HepG2 (cell line): Measurements from ENCODE around the gene TGIF1. TPM values are rescaled to one million over a fixed set of nuclear protein-coding genes. Genes with fewer than 3 reads are reported as not detected.

Experiments used
- ATAC-seq: fragments of 200-7000 bp; cut with Tn5 transposase; 3 replicates; pipeline ENCODE4 v1.9.1; 2020; ENCODE audit warnings: mild to moderate bottlenecking, moderate library complexity
- BruUV-seq: library from RNA; stranded (reverse); fragments of 400-500 nt; replicated peaks from 2 replicates; lab custom pipeline; 2021; lab: Mats Ljungman, UMichigan
- CTCF ChIA-PET: fragments of 300-600 bp; formaldehyde crosslinking; extraction: SDS; loops from one replicate; lab custom pipeline; 2021; ENCODE audit warnings: low total read pairs, inconsistent platforms, low intra/inter-chr PET ratio; lab: Yijun Ruan, JAX
- POLR2A ChIA-PET: fragments of 350-600 bp; sonication (Branson Sonifier 250); formaldehyde crosslinking; loops from one replicate; lab custom pipeline; 2020; ENCODE audit warnings: antibody characterized with exemption, inconsistent platforms; lab: Yijun Ruan, JAX
- DNase-seq: peaks from one replicate; pipeline ENCODE4 v3.0.0-alpha.2; 2015; ENCODE audit warnings: low spot score
- FAIRE-seq: peaks from 3 replicates; lab custom pipeline; 2011; peaks lifted over from hg19 to GRCh38; lab: Jason Lieb, UNC
- H2AFZ ChIP-seq: one replicate; pipeline ENCODE4 v1.6.1; 2011; ENCODE audit warnings: low read length, inconsistent platforms
- H3K27ac ChIP-seq: fragments of 300-600 bp; 3 replicates; pipeline ENCODE4 v1.8.0; 2011; ENCODE audit warnings: mixed run types, mild to moderate bottlenecking, mixed read lengths, low read length, inconsistent platforms; ENCODE audit not compliant: insufficient read depth; ENCODE audit errors: extremely low read length
- H3K27me3 ChIP-seq, 2 experiments: fragments of 200-600 bp in 1 of 2; 2 replicates in 1 of 2; 3 replicates in 1 of 2; pipeline versions ENCODE4 v1.6.0 to v1.8.0; 2011; ENCODE audit warnings: low read length in 2 of 2, mild to moderate bottlenecking in 2 of 2, moderate library complexity in 2 of 2, inconsistent platforms in 1 of 2; ENCODE audit not compliant: insufficient read depth in 2 of 2, control insufficient read depth in 1 of 2
- H3K36me3 ChIP-seq, 2 experiments: fragments of 200-600 bp in 1 of 2; replicated peaks in 1 of 2; 2 replicates in 1 of 2; 3 replicates in 1 of 2; pipeline versions ENCODE4 v1.5.1 to v1.8.0; 2011; ENCODE audit warnings: low read length in 2 of 2, inconsistent platforms in 1 of 2; ENCODE audit not compliant: insufficient read depth in 2 of 2, control insufficient read depth in 1 of 2
- H3K4me1 ChIP-seq: 2 replicates; pipeline ENCODE4 v1.5.1; 2012; ENCODE audit warnings: low read length, inconsistent platforms; ENCODE audit not compliant: insufficient read depth
- H3K4me2 ChIP-seq: 2 replicates; pipeline ENCODE4 v1.6.0; 2011; ENCODE audit warnings: low read depth, low read length, inconsistent platforms
- H3K4me3 ChIP-seq, 3 experiments: fragments of 200-600 bp in 1 of 3; sonication (generic), shearing (Covaris generic) in 1 of 3; replicated peaks in 1 of 3; 2 replicates each; pipeline ENCODE4 v1.5.1; 2011 to 2016; ENCODE audit warnings: low read length in 3 of 3, inconsistent platforms in 2 of 3, low read depth in 2 of 3, mild to moderate bottlenecking in 2 of 3, control low read depth in 1 of 3, mixed read lengths in 1 of 3; ENCODE audit not compliant: insufficient read depth in 1 of 3
- H3K79me2 ChIP-seq: one replicate; pipeline ENCODE4 v1.6.1; 2011; ENCODE audit warnings: low read length, inconsistent platforms; ENCODE audit not compliant: insufficient read depth
- H3K9ac ChIP-seq: 2 replicates; pipeline ENCODE4 v1.6.0; 2011; ENCODE audit warnings: mild to moderate bottlenecking, low read depth, low read length, inconsistent platforms; ENCODE audit not compliant: insufficient read depth
- H3K9me3 ChIP-seq: 2 replicates; pipeline ENCODE4 v1.5.1; 2012; ENCODE audit warnings: mild to moderate bottlenecking, low read length
- H4K20me1 ChIP-seq: 2 replicates; pipeline ENCODE4 v1.6.0; 2011; ENCODE audit warnings: inconsistent platforms, mild to moderate bottlenecking, low read length, moderate library complexity; ENCODE audit not compliant: insufficient read depth
- AGO2 ChIP-seq: fragments of 200-400 bp; formaldehyde crosslinking; optimal IDR thresholded peaks from 2 replicates; pipeline ENCODE3; 2017; ENCODE audit warnings: mild to moderate bottlenecking, low read depth, low read length, moderate library complexity
- EP300 ChIP-seq, 3 experiments: sonication (generic) in 1 of 3; formaldehyde crosslinking in 1 of 3; IDR thresholded peaks; 2 replicates each; pipeline versions ENCODE4 v1.5.1 to v1.6.1; 2011 to 2020; ENCODE audit warnings: low read depth in 2 of 3, low read length in 2 of 3, borderline replicate concordance in 1 of 3, improper control_type of control experiment in 1 of 3, mild to moderate bottlenecking in 1 of 3, missing genetic modification reagents in 1 of 3, moderate library complexity in 1 of 3
- ETV5 ChIP-seq: IDR thresholded peaks from 2 replicates; pipeline ENCODE4 v1.6.1; 2018; ENCODE audit warnings: missing biosample characterization, missing genetic modification reagents, inconsistent platforms, borderline replicate concordance
- FOXP1 ChIP-seq, 2 experiments: fragments of 450-650 bp in 1 of 2; IDR thresholded peaks; 2 replicates each; pipeline ENCODE4 v1.6.1; 2017 to 2018; ENCODE audit warnings: antibody characterized with exemption in 1 of 2
- NBN ChIP-seq: fragments of 450-650 bp; conservative IDR thresholded peaks from 2 replicates; pipeline ENCODE4 v1.6.1; 2017
- NFRKB ChIP-seq: fragments of 450-650 bp; IDR thresholded peaks from 2 replicates; pipeline ENCODE4 v1.6.1; 2017
- POLR2G ChIP-seq: fragments of 200-400 bp; formaldehyde crosslinking; IDR thresholded peaks from 2 replicates; pipeline ENCODE4 v1.6.1; 2018; ENCODE audit warnings: mild to moderate bottlenecking, low read depth, low read length, moderate library complexity
- RBFOX2 ChIP-seq: fragments of 200-400 bp; formaldehyde crosslinking; IDR thresholded peaks from 2 replicates; pipeline ENCODE4 v1.6.1; 2017; ENCODE audit warnings: low read depth, mild to moderate bottlenecking, low read length
- SAP130 ChIP-seq: IDR thresholded peaks from 2 replicates; pipeline ENCODE4 v1.6.1; 2016; ENCODE audit warnings: low read depth
- TARDBP ChIP-seq: sonication (generic); formaldehyde crosslinking; IDR thresholded peaks from 2 replicates; pipeline ENCODE4 v1.8.0; 2022; ENCODE audit warnings: mild to moderate bottlenecking, missing genetic modification reagents
- WGBS: methylation state at CpG from one replicate; pipeline ENCODE4 v1.1.6; 2017; ENCODE audit warnings: low lambda C conversion rate; 5-methylcytosine and 5-hydroxymethylcytosine counted together
- in situ Hi-C: cut with HindIII; loops from 2 replicates; pipeline ENCODE4 v1.10.0; 2017; ENCODE audit warnings: low pct_unique_long_range_greater_than_20kb; ENCODE audit not compliant: extremely low pct_ligation_motif_present
- intact Hi-C: fragments of 100-400 bp; cut with micrococcal nuclease; formaldehyde crosslinking; loops from one replicate; pipeline ENCODE4 v1.10.0; 2022; ENCODE audit not compliant: unreplicated experiment
- polyA plus RNA-seq, 8 experiments: library from polyadenylated mRNA; depleted of rRNA in 3 of 8; stranded (reverse) in 7 of 8; unstranded in 1 of 8; fragments of >200 nt; fragmentation: Illumina TruSeq in 4 of 8; extraction: Trizol in 4 of 8; gene quantifications; 2 replicates each; pipeline versions ENCODE4 v1.2.1 to v1.2.3, GENCODE V29; 2011 to 2016; ENCODE audit warnings: low read depth in 4 of 8, missing spikeins in 1 of 8, mixed read lengths in 1 of 8; ENCODE audit not compliant: insufficient read depth in 1 of 8
- total RNA-seq, 5 experiments: library from RNA; depleted of rRNA; stranded (reverse); fragments of >200 nt; fragmentation: Illumina TruSeq; extraction: Trizol; gene quantifications; 2 replicates each; pipeline ENCODE4 v1.2.3, GENCODE V29; 2016; ENCODE audit warnings: low read depth in 1 of 5
- TF ChIP-seq, protein P1 (sequence below): sonication (generic); formaldehyde crosslinking; IDR thresholded peaks from 2 replicates; pipeline ENCODE4 v1.4.0; 2020; ENCODE audit warnings: missing genetic modification reagents
- TF ChIP-seq, protein P2 (sequence below): sonication (generic); formaldehyde crosslinking; IDR thresholded peaks from 2 replicates; pipeline ENCODE4 v1.4.0; 2020; ENCODE audit warnings: missing genetic modification reagents

Gene TGIF1
- total and polyA plus RNA-seq, 2 of the 13 experiments (the other 11 are each of a cell fraction or from before 2014, with no cell fraction given), result 50.0 to 76.1 TPM

DNA sequence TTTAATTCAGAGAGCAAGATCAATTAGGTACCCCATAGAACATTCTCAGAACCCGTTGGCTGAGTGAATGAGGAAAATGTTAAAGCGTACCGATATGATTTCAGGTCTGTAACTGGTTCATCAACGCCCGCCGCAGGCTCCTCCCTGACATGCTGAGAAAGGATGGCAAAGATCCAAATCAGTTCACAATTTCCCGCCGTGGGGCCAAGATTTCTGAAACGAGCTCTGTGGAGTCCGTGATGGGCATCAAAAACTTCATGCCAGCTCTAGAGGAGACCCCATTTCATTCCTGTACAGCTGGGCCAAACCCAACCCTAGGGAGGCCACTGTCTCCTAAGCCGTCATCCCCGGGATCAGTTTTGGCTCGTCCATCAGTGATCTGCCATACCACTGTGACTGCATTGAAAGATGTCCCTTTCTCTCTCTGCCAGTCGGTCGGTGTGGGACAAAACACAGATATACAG is 7.3 kb downstream of the TGIF1 start:
- peaks cover 38% of the 10 kb centered on the region for H4K20me1 ChIP-seq
- no peak for ATAC-seq
- no peaks in the 10 kb centered on the region; a peak in 1 of 5 replicates for H3K27me3 ChIP-seq
- H3K36me3 ChIP-seq, result peaks cover 8 to 37% of the 10 kb centered on the region in 2 experiments; a peak in 4 of 5 replicates
- no peaks in the 10 kb centered on the region for H3K9me3 ChIP-seq
- no peak overlapping the region; a peak in 2 of 6 replicates for H3K4me3 ChIP-seq
- CTCF ChIA-PET, result no interaction called here
- peak overlapping the region; percentile 90 for H3K27ac ChIP-seq
- TF ChIP-seq POLR2G, result peak; percentile 56
- TF ChIP-seq AGO2, result peak; percentile 33
- no peak for TF ChIP-seq NBN
- 0 out of 2 replicates have a peak, but pooled peaks have one; percentile 9 for TF ChIP-seq TARDBP (CRISPR knock-in tag)
- peak; percentile 59; the same call in 1 of the 2 replicates for TF ChIP-seq RBFOX2
- TF ChIP-seq, all 625 proteins: peak for 4
- DNase-seq (no peak), FAIRE-seq (no peak)
- Histone ChIP-seq H3K79me2 (peaks cover 56% of the 10 kb centered on the region), H3K4me1 (peaks cover 50% of the 10 kb centered on the region), H3K9ac (no peak overlapping the region; the same call in 1 of the 2 replicates), H2AFZ (no peak overlapping the region), H3K4me2 (peak overlapping the region; percentile 72)
- no TSS peak for BruUV-seq
- POLR2A ChIA-PET, result interaction anchor here (0.7 to 2.2 kb wide), 5 partner anchors 9 to 204 kb away, joined by 3 to 8 read pairs (median 4); no protein-coding TSS in a partner anchor
- intact Hi-C loops, result loop anchor here (5.0 kb wide), 1 partner anchor 195 kb away; the partner anchor contains the start of gene MYL12B
- in situ Hi-C loops, result loop anchor here (10.0 to 25.0 kb wide), 3 partner anchors 168 to 395 kb away; no protein-coding TSS in a partner anchor
- WGBS, result 90% methylated on average over 15 of the region's 15 CpGs

DNA sequence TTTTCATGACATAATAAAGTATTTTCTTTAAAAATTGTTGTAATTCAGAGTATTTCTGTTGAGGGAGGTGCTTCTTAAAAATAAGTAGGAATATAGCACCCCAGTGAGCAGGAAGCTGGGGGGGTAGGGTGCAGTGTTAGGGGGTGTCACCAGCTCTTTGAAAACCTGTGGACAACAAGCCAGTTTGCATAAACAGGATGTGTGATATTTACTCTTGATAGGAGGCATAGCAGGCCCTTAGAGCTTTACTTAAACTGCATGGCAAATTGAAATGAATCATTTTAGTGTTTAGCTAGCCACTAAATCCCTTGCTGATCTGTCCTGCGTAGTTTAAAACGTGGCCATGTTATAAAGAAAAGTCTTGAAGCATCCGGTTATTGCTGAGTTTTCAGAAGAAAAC is 8.4 kb downstream of the TGIF1 start:
- POLR2A ChIA-PET, result interaction anchor here (0.7 to 2.2 kb wide), 4 partner anchors 9 to 147 kb away, joined by 3 to 8 read pairs (median 5); partner anchors contain the start of gene TGIF1
- in situ Hi-C loops, result loop anchor here (10.0 to 25.0 kb wide), 3 partner anchors 166 to 396 kb away; no protein-coding TSS in a partner anchor
- TF ChIP-seq NFRKB, result no peak
- TF ChIP-seq FOXP1 (IDR thresholded peaks at IDR 0.05), result no peak
- TF ChIP-seq FOXP1 (CRISPR knock-in tag; IDR thresholded peaks at IDR 0.05), result peak; percentile 45; the same call in 1 of the 2 replicates
- TF ChIP-seq, protein P1, sequence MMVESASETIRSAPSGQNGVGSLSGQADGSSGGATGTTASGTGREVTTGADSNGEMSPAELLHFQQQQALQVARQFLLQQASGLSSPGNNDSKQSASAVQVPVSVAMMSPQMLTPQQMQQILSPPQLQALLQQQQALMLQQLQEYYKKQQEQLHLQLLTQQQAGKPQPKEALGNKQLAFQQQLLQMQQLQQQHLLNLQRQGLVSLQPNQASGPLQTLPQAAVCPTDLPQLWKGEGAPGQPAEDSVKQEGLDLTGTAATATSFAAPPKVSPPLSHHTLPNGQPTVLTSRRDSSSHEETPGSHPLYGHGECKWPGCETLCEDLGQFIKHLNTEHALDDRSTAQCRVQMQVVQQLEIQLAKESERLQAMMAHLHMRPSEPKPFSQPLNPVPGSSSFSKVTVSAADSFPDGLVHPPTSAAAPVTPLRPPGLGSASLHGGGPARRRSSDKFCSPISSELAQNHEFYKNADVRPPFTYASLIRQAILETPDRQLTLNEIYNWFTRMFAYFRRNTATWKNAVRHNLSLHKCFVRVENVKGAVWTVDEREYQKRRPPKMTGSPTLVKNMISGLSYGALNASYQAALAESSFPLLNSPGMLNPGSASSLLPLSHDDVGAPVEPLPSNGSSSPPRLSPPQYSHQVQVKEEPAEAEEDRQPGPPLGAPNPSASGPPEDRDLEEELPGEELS, result 0 out of 2 replicates have a peak, but pooled peaks have one; percentile 25
- 0 out of 2 replicates have a peak, but pooled peaks have one; percentile 48 for TF ChIP-seq ETV5 (CRISPR knock-in tag)
- TF ChIP-seq, protein P2, sequence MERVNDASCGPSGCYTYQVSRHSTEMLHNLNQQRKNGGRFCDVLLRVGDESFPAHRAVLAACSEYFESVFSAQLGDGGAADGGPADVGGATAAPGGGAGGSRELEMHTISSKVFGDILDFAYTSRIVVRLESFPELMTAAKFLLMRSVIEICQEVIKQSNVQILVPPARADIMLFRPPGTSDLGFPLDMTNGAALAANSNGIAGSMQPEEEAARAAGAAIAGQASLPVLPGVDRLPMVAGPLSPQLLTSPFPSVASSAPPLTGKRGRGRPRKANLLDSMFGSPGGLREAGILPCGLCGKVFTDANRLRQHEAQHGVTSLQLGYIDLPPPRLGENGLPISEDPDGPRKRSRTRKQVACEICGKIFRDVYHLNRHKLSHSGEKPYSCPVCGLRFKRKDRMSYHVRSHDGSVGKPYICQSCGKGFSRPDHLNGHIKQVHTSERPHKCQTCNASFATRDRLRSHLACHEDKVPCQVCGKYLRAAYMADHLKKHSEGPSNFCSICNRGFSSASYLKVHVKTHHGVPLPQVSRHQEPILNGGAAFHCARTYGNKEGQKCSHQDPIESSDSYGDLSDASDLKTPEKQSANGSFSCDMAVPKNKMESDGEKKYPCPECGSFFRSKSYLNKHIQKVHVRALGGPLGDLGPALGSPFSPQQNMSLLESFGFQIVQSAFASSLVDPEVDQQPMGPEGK (CRISPR knock-in tag), result peak; percentile 29; the same call in 1 of the 2 replicates
- 0 out of 2 replicates have a peak, but pooled peaks have one; percentile 25 for TF ChIP-seq SAP130
- TF ChIP-seq EP300 (IDR thresholded peaks at IDR 0.05; ENCODE audit: low read depth in 2 of 2, low read length in 2 of 2), result 0 out of 4 replicates have a peak, but pooled peaks of 1 of the 2 experiments have one; percentile 5
- TF ChIP-seq EP300 (CRISPR knock-in tag; IDR thresholded peaks at IDR 0.05; ENCODE audit: borderline replicate concordance), result no peak

More for the DNA sequence above, 8.4 kb downstream of the TGIF1 start:
- Histone ChIP-seq H4K20me1 (peaks cover 38% of the 10 kb centered on the region), H3K36me3 (peaks cover 8 to 37% of the 10 kb centered on the region in 2 experiments; a peak in 4 of 5 replicates), H3K27me3 (no peaks in the 10 kb centered on the region), H3K79me2 (peaks cover 46% of the 10 kb centered on the region), H3K4me2 (0 out of 2 replicates have a peak overlapping the region, but pooled peaks have one; percentile 9), H3K27ac (no peak overlapping the region), H2AFZ (no peak overlapping the region), H3K4me3 (no peak overlapping the region), H3K9ac (no peak overlapping the region), H3K9me3 (no peaks in the 10 kb centered on the region), H3K4me1 (peaks cover 50% of the 10 kb centered on the region)
- no peak for ATAC-seq
- intact Hi-C loops, result loop anchor here (5.0 kb wide), 1 partner anchor 196 kb away; the partner anchor contains the start of gene MYL12B
- WGBS, result 90% methylated on average over 3 of the region's 3 CpGs
- CTCF ChIA-PET, result no interaction called here
- no peak for FAIRE-seq
- BruUV-seq, result no TSS peak
- no peak for DNase-seq
